Loucy (cell line): ENCODE results near the gene CHCHD6.

Source experiments
- CTCF ChIP-seq: fragments of 200-600 bp; sonication (generic); conservative IDR thresholded peaks from 2 replicates; pipeline ENCODE4 v1.5.1; 2014; ENCODE audit warnings: mild to moderate bottlenecking, antibody characterized with exemption, low read length
- EZH2phosphoT487 ChIP-seq: fragments of 200-600 bp; IDR thresholded peaks from 2 replicates; pipeline ENCODE4 v1.6.1; 2018; ENCODE audit warnings: antibody characterized with exemption, mild to moderate bottlenecking, moderate library complexity, borderline replicate concordance

- no peak for TF ChIP-seq CTCF
- TF ChIP-seq EZH2phosphoT487, result no peak
Observed at GRCh38 chr3:126965526-126966080, 261.6 kb downstream of the CHCHD6 start.
